KMS-11 (cell line): ENCODE data around the gene MVD.
"Not testable (repeated sequence)": the region's sequence is repeated elsewhere in the genome, so short reads cannot be mapped to it uniquely, and the experiment has no call there.

Source experiments
- H2AFZ ChIP-seq: fragments of 200-600 bp; sonication (generic); 2 replicates; pipeline ENCODE4 v1.6.1; 2016; ENCODE audit warnings: antibody characterized with exemption, mixed run types, low read depth
- H3K27ac ChIP-seq: fragments of 200-600 bp; sonication (generic); 2 replicates; pipeline ENCODE4 v1.6.1; 2016; ENCODE audit warnings: mild to moderate bottlenecking, mixed run types
- H3K27me3 ChIP-seq: fragments of 200-600 bp; sonication (generic); 2 replicates; pipeline ENCODE4 v1.6.1; 2017; ENCODE audit warnings: mild to moderate bottlenecking, low read depth, mixed run types, moderate library complexity; ENCODE audit not compliant: insufficient read depth
- H3K36me3 ChIP-seq: fragments of 200-600 bp; sonication (generic); 2 replicates; pipeline ENCODE4 v1.6.1; 2017; ENCODE audit warnings: mild to moderate bottlenecking, mixed run types; ENCODE audit not compliant: insufficient read depth
- H3K4me1 ChIP-seq: fragments of 200-600 bp; sonication (generic); 2 replicates; pipeline ENCODE4 v1.6.1; 2016; ENCODE audit warnings: mild to moderate bottlenecking, low read depth, mixed run types; ENCODE audit not compliant: poor library complexity, severe bottlenecking
- H3K4me2 ChIP-seq: fragments of 200-600 bp; sonication (generic); 2 replicates; pipeline ENCODE4 v1.7.0; 2016; ENCODE audit warnings: mild to moderate bottlenecking, mixed run types
- H3K4me3 ChIP-seq: fragments of 200-600 bp; sonication (generic); IDR thresholded peaks from 2 replicates; pipeline ENCODE4 v1.6.1; 2017; ENCODE audit warnings: low read depth, low read length, mixed read lengths; ENCODE audit not compliant: insufficient read depth
- H3K79me2 ChIP-seq: fragments of 200-600 bp; sonication (generic); 2 replicates; pipeline ENCODE4 v1.6.1; 2016; ENCODE audit warnings: low read depth, mixed run types; ENCODE audit not compliant: insufficient read depth
- H3K9ac ChIP-seq: fragments of 200-600 bp; sonication (generic); 2 replicates; pipeline ENCODE4 v1.6.1; 2016; ENCODE audit warnings: mild to moderate bottlenecking, mixed run types
- H4K20me1 ChIP-seq: fragments of 200-600 bp; sonication (generic); 2 replicates; pipeline ENCODE4 v1.6.1; 2016; ENCODE audit warnings: mild to moderate bottlenecking, mixed run types; ENCODE audit not compliant: insufficient read depth
- TF ChIP-seq, protein P1 (sequence below): fragments of 200-600 bp; sonication (generic); conservative IDR thresholded peaks from 2 replicates; pipeline ENCODE4 v1.6.1; 2017; ENCODE audit warnings: low read depth, mild to moderate bottlenecking, antibody characterized with exemption, low read length, moderate library complexity, mixed read lengths

MVD gene

DNA sequence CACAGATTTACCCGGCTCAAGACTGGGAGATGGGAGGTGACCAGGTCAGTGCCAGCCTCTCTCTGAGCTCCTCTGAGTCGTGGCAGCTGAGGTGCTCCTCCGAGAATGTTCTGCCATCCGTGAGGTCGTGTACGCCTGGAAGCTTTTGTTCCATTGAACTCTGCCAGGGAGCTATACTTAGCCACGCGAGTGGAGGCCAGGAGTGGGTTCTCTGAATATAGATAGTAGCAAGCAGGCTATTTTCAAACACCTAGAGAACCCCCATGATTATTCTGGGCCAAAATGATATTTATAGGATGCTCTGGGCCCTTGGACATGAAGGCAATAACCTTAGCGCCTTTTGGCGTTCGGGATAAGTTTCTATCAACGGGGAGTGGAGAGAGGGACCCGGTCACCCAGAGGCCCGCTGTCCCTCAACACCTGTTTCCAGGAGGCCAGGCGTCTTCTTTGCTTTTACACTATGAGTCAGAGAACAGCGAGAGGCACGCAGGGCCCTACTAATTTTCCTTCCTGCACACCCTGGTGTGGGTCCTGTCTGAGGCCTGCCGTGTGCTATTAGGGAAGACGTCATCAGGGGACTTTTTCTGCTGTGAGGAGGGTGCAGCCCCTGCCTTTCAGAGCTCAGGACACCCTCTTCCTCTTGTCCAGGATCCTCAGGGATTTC, 11.0 kb upstream of the MVD start:
- Histone ChIP-seq H3K27ac (no peak overlapping the region), H3K4me2 (no peak overlapping the region), H3K79me2 (no peaks in the 10 kb centered on the region), H3K9ac (no peak overlapping the region), H3K4me3 (no peak overlapping the region), H3K27me3 (no peaks in the 10 kb centered on the region), H4K20me1 (no peaks in the 10 kb centered on the region), H2AFZ (no peak overlapping the region), H3K36me3 (no peaks in the 10 kb centered on the region), H3K4me1 (no peaks in the 10 kb centered on the region)
- TF ChIP-seq, protein P1, sequence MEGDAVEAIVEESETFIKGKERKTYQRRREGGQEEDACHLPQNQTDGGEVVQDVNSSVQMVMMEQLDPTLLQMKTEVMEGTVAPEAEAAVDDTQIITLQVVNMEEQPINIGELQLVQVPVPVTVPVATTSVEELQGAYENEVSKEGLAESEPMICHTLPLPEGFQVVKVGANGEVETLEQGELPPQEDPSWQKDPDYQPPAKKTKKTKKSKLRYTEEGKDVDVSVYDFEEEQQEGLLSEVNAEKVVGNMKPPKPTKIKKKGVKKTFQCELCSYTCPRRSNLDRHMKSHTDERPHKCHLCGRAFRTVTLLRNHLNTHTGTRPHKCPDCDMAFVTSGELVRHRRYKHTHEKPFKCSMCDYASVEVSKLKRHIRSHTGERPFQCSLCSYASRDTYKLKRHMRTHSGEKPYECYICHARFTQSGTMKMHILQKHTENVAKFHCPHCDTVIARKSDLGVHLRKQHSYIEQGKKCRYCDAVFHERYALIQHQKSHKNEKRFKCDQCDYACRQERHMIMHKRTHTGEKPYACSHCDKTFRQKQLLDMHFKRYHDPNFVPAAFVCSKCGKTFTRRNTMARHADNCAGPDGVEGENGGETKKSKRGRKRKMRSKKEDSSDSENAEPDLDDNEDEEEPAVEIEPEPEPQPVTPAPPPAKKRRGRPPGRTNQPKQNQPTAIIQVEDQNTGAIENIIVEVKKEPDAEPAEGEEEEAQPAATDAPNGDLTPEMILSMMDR, result no peak

GRCh38 chr16:88672776-88673175, 9.9 kb upstream of the MVD start:
- Histone ChIP-seq H3K27ac (no peak overlapping the region), H4K20me1 (no peaks in the 10 kb centered on the region), H3K27me3 (no peaks in the 10 kb centered on the region), H3K79me2 (no peaks in the 10 kb centered on the region), H3K4me2 (no peak overlapping the region), H3K4me1 (no peaks in the 10 kb centered on the region), H3K36me3 (no peaks in the 10 kb centered on the region), H3K4me3 (no peak overlapping the region), H2AFZ (no peak overlapping the region), H3K9ac (no peak overlapping the region)
- TF ChIP-seq, protein P1, result no peak

DNA sequence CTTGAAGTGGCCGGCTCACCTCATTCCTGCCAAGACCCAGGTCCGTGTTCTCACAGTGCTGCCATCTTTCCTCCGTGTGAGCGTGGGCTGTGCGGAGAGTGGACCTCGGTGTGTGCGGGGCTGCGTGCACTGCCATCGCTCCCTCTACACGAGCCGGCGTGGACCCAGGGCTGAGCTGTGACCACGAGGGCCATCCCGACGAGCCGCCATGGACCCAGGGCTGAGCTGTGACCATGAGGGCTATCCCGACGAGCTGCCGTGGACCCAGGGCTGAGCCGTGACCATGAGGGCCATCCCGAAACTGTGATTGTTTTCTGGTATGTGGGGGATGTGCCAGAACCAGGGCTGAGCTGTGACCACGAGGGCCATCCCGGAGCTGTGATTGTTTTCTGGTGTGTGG, 8.9 kb upstream of the MVD start:
- H3K27ac ChIP-seq, result no peak overlapping the region
- H4K20me1 ChIP-seq, result no peaks in the 10 kb centered on the region
- no peak overlapping the region for H3K4me2 ChIP-seq
- TF ChIP-seq, protein P1, result no peak
- H3K79me2 ChIP-seq, result no peaks in the 10 kb centered on the region
- no peak overlapping the region for H3K9ac ChIP-seq
- no peak overlapping the region for H2AFZ ChIP-seq
- H3K4me3 ChIP-seq, result no peak overlapping the region
- H3K27me3 ChIP-seq, result no peaks in the 10 kb centered on the region
- no peaks in the 10 kb centered on the region for H3K36me3 ChIP-seq
- H3K4me1 ChIP-seq, result no peaks in the 10 kb centered on the region

DNA sequence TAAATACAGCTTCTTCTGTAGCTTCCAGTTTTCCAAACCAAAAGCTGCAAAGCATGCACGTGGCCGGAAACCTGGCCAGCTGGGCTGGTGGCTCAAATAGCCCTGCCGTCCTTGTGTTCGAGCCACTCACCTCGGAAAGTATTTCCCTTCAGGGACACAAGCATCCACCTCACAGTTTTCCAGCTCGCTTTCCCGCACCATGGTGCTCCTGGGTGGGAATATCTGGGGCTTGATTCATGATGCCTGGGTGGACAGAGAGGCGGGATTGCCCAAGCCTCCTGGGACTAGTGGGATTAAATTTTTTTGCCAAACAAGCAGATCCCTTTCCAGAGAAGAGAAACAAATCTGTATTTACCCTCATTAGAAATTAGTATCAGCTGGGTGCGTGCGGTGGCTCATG, 7.1 kb upstream of the MVD start:
- no peak overlapping the region for H2AFZ ChIP-seq
- TF ChIP-seq, protein P1, result no peak
- no peak overlapping the region for H3K9ac ChIP-seq
- no peaks in the 10 kb centered on the region for H3K36me3 ChIP-seq
- H3K4me3 ChIP-seq, result no peak overlapping the region
- H3K79me2 ChIP-seq, result no peaks in the 10 kb centered on the region
- no peak overlapping the region for H3K27ac ChIP-seq
- no peaks in the 10 kb centered on the region for H3K4me1 ChIP-seq
- no peaks in the 10 kb centered on the region for H3K27me3 ChIP-seq
- no peak overlapping the region for H3K4me2 ChIP-seq
- no peaks in the 10 kb centered on the region for H4K20me1 ChIP-seq

DNA sequence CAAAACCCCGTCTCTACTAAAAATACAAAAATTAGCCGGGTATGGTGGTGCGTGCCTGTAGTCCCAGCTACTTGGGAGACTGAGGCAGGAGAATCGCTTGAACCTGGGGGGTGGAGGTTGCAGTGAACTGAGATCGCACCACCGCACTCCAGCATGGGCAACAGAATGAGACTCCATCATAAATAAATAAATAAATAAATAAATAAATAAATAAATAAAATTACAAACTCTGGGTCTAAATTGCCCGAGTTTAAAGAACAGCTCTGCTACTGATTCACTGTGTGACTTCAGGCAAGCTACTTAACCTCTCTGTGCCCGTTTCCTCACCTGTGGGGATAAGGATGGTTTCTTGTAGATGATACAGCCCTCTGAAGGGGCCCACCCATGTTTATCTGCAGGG, 6.6 kb upstream of the MVD start:
- H3K4me1 ChIP-seq, H3K9ac ChIP-seq, H3K36me3 ChIP-seq, H3K4me2 ChIP-seq, H4K20me1 ChIP-seq, H3K79me2 ChIP-seq, H3K27me3 ChIP-seq, H3K27ac ChIP-seq, H3K4me3 ChIP-seq, H2AFZ ChIP-seq: not testable (repeated sequence)
